Karpas-422 (cell line): ENCODE data around the gene ANXA7. TPM values are rescaled to one million over a fixed set of nuclear protein-coding genes. Genes with fewer than 3 reads are reported as not detected.
"Not testable (repeated sequence)": the region's sequence is repeated elsewhere in the genome, so short reads cannot be mapped to it uniquely, and the experiment has no call there.

Experiments
- DNase-seq: peaks from one replicate; pipeline ENCODE4 v3.0.0-alpha.2; 2015
- H2AFZ ChIP-seq: fragments of 200-600 bp; sonication (generic); 2 replicates; pipeline ENCODE4 v1.6.1; 2014; ENCODE audit warnings: antibody characterized with exemption, low read length, mixed read lengths
- H3K27ac ChIP-seq: fragments of 200-600 bp; sonication (generic); 2 replicates; pipeline ENCODE4 v1.5.1; 2014; ENCODE audit warnings: mild to moderate bottlenecking, low read length, moderate library complexity
- H3K27me3 ChIP-seq: fragments of 200-600 bp; sonication (generic); 2 replicates; pipeline ENCODE4 v1.6.1; 2014; ENCODE audit warnings: low read length, mixed read lengths
- H3K36me3 ChIP-seq: fragments of 200-600 bp; sonication (generic); 2 replicates; pipeline ENCODE4 v1.6.1; 2014; ENCODE audit warnings: low read length, mixed read lengths; ENCODE audit not compliant: insufficient read depth
- H3K4me1 ChIP-seq: fragments of 200-600 bp; sonication (generic); 2 replicates; pipeline ENCODE4 v1.6.1; 2014; ENCODE audit warnings: mild to moderate bottlenecking, low read length, mixed read lengths
- H3K4me2 ChIP-seq: fragments of 200-600 bp; sonication (generic); 2 replicates; pipeline ENCODE4 v1.6.1; 2014; ENCODE audit warnings: low read length, low read depth, mild to moderate bottlenecking; ENCODE audit not compliant: poor library complexity, severe bottlenecking
- H3K4me3 ChIP-seq: fragments of 200-600 bp; sonication (generic); 2 replicates; pipeline ENCODE4 v1.5.1; 2014; ENCODE audit warnings: mild to moderate bottlenecking, antibody characterized with exemption, low read length, mixed read lengths
- H3K79me2 ChIP-seq: fragments of 200-600 bp; sonication (generic); 2 replicates; pipeline ENCODE4 v1.6.1; 2014; ENCODE audit warnings: mild to moderate bottlenecking, low read length, mixed read lengths
- H3K9ac ChIP-seq: fragments of 200-600 bp; sonication (generic); 2 replicates; pipeline ENCODE4 v1.6.0; 2014; ENCODE audit warnings: low read length
- H3K9me2 ChIP-seq: fragments of 200-600 bp; sonication (generic), shearing (Covaris generic); replicated peaks from 2 replicates; pipeline ENCODE4 v1.6.0; 2014; ENCODE audit warnings: mild to moderate bottlenecking, low read length, moderate library complexity; ENCODE audit not compliant: insufficient read depth
- H3K9me3 ChIP-seq: fragments of 300-700, 200-600 bp; sonication (generic); 2 replicates; pipeline ENCODE4 v1.6.1; 2014; ENCODE audit warnings: low read length, mixed read lengths
- H4K20me1 ChIP-seq: fragments of 200-600 bp; sonication (generic); 2 replicates; pipeline ENCODE4 v1.6.1; 2014; ENCODE audit warnings: mild to moderate bottlenecking, antibody characterized with exemption, low read length, low read depth; ENCODE audit not compliant: insufficient read depth
- total RNA-seq: library from RNA; depleted of rRNA; stranded (reverse); fragments of >200 nt; shearing (Covaris generic); gene quantifications from 2 replicates; pipeline ENCODE4 v1.2.3, GENCODE V29; 2014; ENCODE audit warnings: low replicate concordance

The ANXA7 gene
- total RNA-seq, 1 experiment from 2014 or later = 90.9 TPM

- peak overlapping the region; percentile 80 for H3K27ac ChIP-seq
- H3K9me3 ChIP-seq = no peaks in the 10 kb centered on the region
- no peaks in the 10 kb centered on the region for H3K36me3 ChIP-seq
- H3K4me3 ChIP-seq = peak overlapping the region; percentile 4; the same call in 1 of the 2 replicates
- H3K27me3 ChIP-seq = no peaks in the 10 kb centered on the region
- H4K20me1 ChIP-seq = peaks cover 5% of the 10 kb centered on the region; the same call in 1 of the 2 replicates
- H3K9me2 ChIP-seq = no peaks in the 10 kb centered on the region
- H3K4me1 ChIP-seq = peaks cover 62% of the 10 kb centered on the region
- H2AFZ ChIP-seq = no peak overlapping the region
- DNase-seq = peak; percentile 71
- H3K79me2 ChIP-seq = peaks cover 98% of the 10 kb centered on the region
- H3K9ac ChIP-seq = peak overlapping the region; percentile 14; the same call in 1 of the 2 replicates
- H3K4me2 ChIP-seq = peak overlapping the region; percentile 61
Measured at GRCh38 chr10:73405556-73405955, 8.3 kb downstream of the ANXA7 start.

- Histone ChIP-seq H3K36me3 (no peaks in the 10 kb centered on the region), H3K27me3 (no peaks in the 10 kb centered on the region), H3K4me2 (no peak overlapping the region), H3K9me3 (no peaks in the 10 kb centered on the region), H3K4me3 (no peak overlapping the region), H3K9ac (no peak overlapping the region), H4K20me1 (peaks cover 5% of the 10 kb centered on the region; the same call in 1 of the 2 replicates), H3K4me1 (peaks cover 53% of the 10 kb centered on the region), H2AFZ (no peak overlapping the region), H3K79me2 (peaks cover 97% of the 10 kb centered on the region), H3K27ac (peak overlapping the region; percentile 80), H3K9me2 (no peaks in the 10 kb centered on the region)
- DNase-seq = no peak
Measured at GRCh38 chr10:73404690-73405089, 9.2 kb downstream of the ANXA7 start.

- Histone ChIP-seq H3K27ac (no peak overlapping the region), H3K4me1 (peaks cover 30% of the 10 kb centered on the region), H3K4me2 (no peak overlapping the region), H3K27me3 (no peaks in the 10 kb centered on the region), H3K79me2 (peaks cover 90% of the 10 kb centered on the region), H3K4me3 (no peak overlapping the region), H3K9me2 (no peaks in the 10 kb centered on the region), H4K20me1 (no peaks in the 10 kb centered on the region), H3K9ac (no peak overlapping the region), H2AFZ (no peak overlapping the region), H3K36me3 (peaks cover 11% of the 10 kb centered on the region), H3K9me3 (no peaks in the 10 kb centered on the region)
- DNase-seq = no peak
Measured at GRCh38 chr10:73401636-73402035, 12.2 kb downstream of the ANXA7 start.

DNA sequence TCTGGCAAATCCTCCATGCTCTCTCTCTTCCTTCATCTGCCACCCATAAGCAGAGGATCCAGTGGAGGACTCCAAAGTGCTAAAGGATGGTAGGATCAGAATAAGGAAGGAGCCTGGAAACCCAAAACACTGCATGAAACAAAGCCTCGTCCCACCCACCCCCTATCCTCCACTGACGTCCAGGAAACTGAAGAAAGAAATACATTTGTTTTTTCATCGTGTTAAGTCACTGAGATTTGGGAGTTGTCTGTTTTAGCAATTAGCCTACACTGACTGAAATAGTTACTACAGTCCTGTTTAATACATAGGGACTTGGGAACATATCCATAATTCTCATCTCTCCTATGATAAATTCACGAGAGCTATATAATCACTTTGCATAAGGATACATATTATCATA, 14.8 kb downstream of the ANXA7 start:
- Histone ChIP-seq H3K79me2 (peaks cover 79% of the 10 kb centered on the region), H3K4me1 (peaks cover 7% of the 10 kb centered on the region), H3K4me2 (no peak overlapping the region), H3K27ac (no peak overlapping the region), H3K9me3 (no peaks in the 10 kb centered on the region), H3K9ac (no peak overlapping the region), H3K4me3 (no peak overlapping the region), H4K20me1 (no peaks in the 10 kb centered on the region), H3K36me3 (peaks cover 30% of the 10 kb centered on the region), H2AFZ (no peak overlapping the region), H3K27me3 (no peaks in the 10 kb centered on the region), H3K9me2 (no peaks in the 10 kb centered on the region)
- DNase-seq = no peak

DNA sequence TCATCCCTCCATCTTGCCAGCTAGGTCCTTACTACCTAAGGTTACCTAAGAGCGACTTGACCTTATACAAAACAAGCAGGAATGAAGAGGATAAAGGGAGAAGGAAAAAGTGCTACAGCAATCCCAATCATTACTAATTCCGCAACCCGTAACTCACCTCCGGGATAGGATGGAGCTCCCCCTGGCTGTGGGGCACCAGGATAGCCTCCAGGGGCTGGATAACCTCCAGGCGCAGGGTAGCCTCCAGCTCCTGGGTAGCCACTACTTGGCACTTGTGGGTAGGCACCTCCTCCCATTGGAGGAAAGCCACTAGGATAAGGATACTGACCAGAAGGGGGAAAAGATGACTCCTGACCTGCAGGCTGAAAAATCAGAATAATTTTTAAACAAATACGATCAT, 15.8 kb downstream of the ANXA7 start:
- Histone ChIP-seq H4K20me1 (no peaks in the 10 kb centered on the region), H3K79me2 (peaks cover 68% of the 10 kb centered on the region), H3K9ac (no peak overlapping the region), H3K4me3 (no peak overlapping the region), H2AFZ (no peak overlapping the region), H3K27me3 (no peaks in the 10 kb centered on the region), H3K9me2 (no peaks in the 10 kb centered on the region), H3K27ac (no peak overlapping the region), H3K9me3 (no peaks in the 10 kb centered on the region), H3K4me2 (no peak overlapping the region), H3K4me1 (peaks cover 6% of the 10 kb centered on the region), H3K36me3 (peaks cover 30% of the 10 kb centered on the region)
- no peak for DNase-seq

- not testable (repeated sequence) for H3K9me2 ChIP-seq, H3K9ac ChIP-seq, H3K4me2 ChIP-seq, H3K27ac ChIP-seq, H2AFZ ChIP-seq, DNase-seq, H4K20me1 ChIP-seq, H3K4me1 ChIP-seq, H3K9me3 ChIP-seq, H3K4me3 ChIP-seq, H3K27me3 ChIP-seq
- peaks cover 41% of the 10 kb centered on the region for H3K36me3 ChIP-seq
- peaks cover 54% of the 10 kb centered on the region for H3K79me2 ChIP-seq
Measured at GRCh38 chr10:73394325-73394724, 19.5 kb downstream of the ANXA7 start.

GRCh38 chr10:73388228-73388627, 25.6 kb downstream of the ANXA7 start:
- Histone ChIP-seq H3K9me3 (no peaks in the 10 kb centered on the region), H3K4me3 (no peak overlapping the region), H3K9ac (no peak overlapping the region), H3K4me2 (no peak overlapping the region), H3K4me1 (no peaks in the 10 kb centered on the region), H3K27ac (no peak overlapping the region), H3K27me3 (no peaks in the 10 kb centered on the region), H3K9me2 (no peaks in the 10 kb centered on the region), H3K36me3 (peaks cover 45% of the 10 kb centered on the region), H4K20me1 (no peaks in the 10 kb centered on the region), H3K79me2 (peaks cover 30% of the 10 kb centered on the region), H2AFZ (no peak overlapping the region)
- no peak for DNase-seq

GRCh38 chr10:73386583-73386982, 27.3 kb downstream of the ANXA7 start:
- Histone ChIP-seq H3K4me3 (no peak overlapping the region), H3K36me3 (peaks cover 53% of the 10 kb centered on the region), H3K9me2 (no peaks in the 10 kb centered on the region), H3K27me3 (no peaks in the 10 kb centered on the region), H3K79me2 (peaks cover 27% of the 10 kb centered on the region), H3K27ac (no peak overlapping the region), H3K4me2 (no peak overlapping the region), H2AFZ (no peak overlapping the region), H3K9ac (no peak overlapping the region), H3K9me3 (no peaks in the 10 kb centered on the region), H4K20me1 (no peaks in the 10 kb centered on the region), H3K4me1 (no peaks in the 10 kb centered on the region)
- DNase-seq = no peak
